SK-N-MC (cell line): Measurements from ENCODE around the gene KARS1.
A peak's percentile ranks its signal among the peaks of the same experiment; 100 is the strongest.

Experiments
- DNase-seq: peaks from one replicate; pipeline ENCODE4 v3.0.0-alpha.2; 2011; ENCODE audit warnings: low read depth, low spot score
- H3K27ac ChIP-seq: fragments of 200-600 bp; sonication (generic); 2 replicates; pipeline ENCODE4 v1.5.1; 2016; ENCODE audit warnings: mixed run types
- H3K36me3 ChIP-seq: fragments of 200-600 bp; sonication (generic); 2 replicates; pipeline ENCODE4 v1.6.1; 2017; ENCODE audit warnings: antibody characterized with exemption, low read length, mixed read lengths; ENCODE audit not compliant: insufficient read depth
- H3K4me3 ChIP-seq: fragments of 200-600 bp; sonication (generic); 2 replicates; pipeline ENCODE4 v1.5.1; 2016
- H3K9ac ChIP-seq: fragments of 200-600 bp; sonication (generic); 2 replicates; pipeline ENCODE4 v1.8.0; 2017; ENCODE audit warnings: mixed run types, mixed read lengths; ENCODE audit not compliant: insufficient read length
- H3K9me3 ChIP-seq: fragments of 200-600 bp; sonication (generic); 2 replicates; pipeline ENCODE4 v1.6.1; 2017; ENCODE audit warnings: low read depth, mild to moderate bottlenecking, antibody characterized with exemption, low read length, moderate library complexity, mixed read lengths
- EZH2 ChIP-seq: fragments of 200-600 bp; sonication (generic); IDR thresholded peaks from one replicate; pipeline ENCODE4 v1.6.1; 2017; ENCODE audit warnings: antibody characterized with exemption
- FOXP2 ChIP-seq: optimal IDR thresholded peaks from 2 replicates; pipeline ENCODE3; 2011; ENCODE audit warnings: mild to moderate bottlenecking, moderate library complexity; ENCODE audit not compliant: insufficient read depth; ENCODE audit errors: extremely low read length, control extremely low read depth
- POLR2AphosphoS5 ChIP-seq: IDR thresholded peaks from 2 replicates; pipeline ENCODE4 v1.6.1; 2012; ENCODE audit warnings: mild to moderate bottlenecking, low read depth, low read length, borderline replicate concordance

KARS1 gene

GRCh38 chr16:75658175-75658574, 10.7 kb upstream of the KARS1 start:
- H3K9ac ChIP-seq = no peak overlapping the region
- peaks cover 31% of the 10 kb centered on the region for H3K36me3 ChIP-seq
- no peak overlapping the region for H3K27ac ChIP-seq
- TF ChIP-seq EZH2 (no peak), POLR2AphosphoS5 (no peak), FOXP2 (no peak)
- DNase-seq = no peak
- H3K9me3 ChIP-seq = no peaks in the 10 kb centered on the region
- no peak overlapping the region for H3K4me3 ChIP-seq

- no peak overlapping the region for H3K4me3 ChIP-seq
- H3K9me3 ChIP-seq = no peaks in the 10 kb centered on the region
- H3K36me3 ChIP-seq = peaks cover 31% of the 10 kb centered on the region
- no peak for DNase-seq
- TF ChIP-seq EZH2 = no peak
- TF ChIP-seq FOXP2 = no peak
- TF ChIP-seq POLR2AphosphoS5 = no peak
- no peak overlapping the region for H3K27ac ChIP-seq
- H3K9ac ChIP-seq = no peak overlapping the region
Measured at GRCh38 chr16:75653922-75654321, 6.5 kb upstream of the KARS1 start.

GRCh38 chr16:75648265-75649076, 1.0 kb upstream of the KARS1 start:
- TF ChIP-seq POLR2AphosphoS5 = no peak; the same call in 1 of the 2 replicates
- no peak for TF ChIP-seq FOXP2
- TF ChIP-seq EZH2 = no peak
- no peaks in the 10 kb centered on the region for H3K9me3 ChIP-seq
- peak overlapping the region; percentile 89 for H3K4me3 ChIP-seq
- peak overlapping the region; percentile 84 for H3K27ac ChIP-seq
- H3K36me3 ChIP-seq = peaks cover 19% of the 10 kb centered on the region; the same call in 1 of the 2 replicates
- no peak for DNase-seq
- H3K9ac ChIP-seq = peak overlapping the region; percentile 89

- Histone ChIP-seq H3K4me3 (peak overlapping the region; percentile 89), H3K9ac (peak overlapping the region; percentile 92), H3K27ac (peak overlapping the region; percentile 19; the same call in 1 of the 2 replicates), H3K36me3 (peaks cover 25% of the 10 kb centered on the region; the same call in 1 of the 2 replicates), H3K9me3 (no peaks in the 10 kb centered on the region)
- TF ChIP-seq POLR2AphosphoS5 (no peak), FOXP2 (no peak), EZH2 (no peak)
- DNase-seq = no peak
Measured at GRCh38 chr16:75647112-75647491, 363 bp downstream of the KARS1 start.

- TF ChIP-seq POLR2AphosphoS5 = no peak
- Histone ChIP-seq H3K9ac (no peak overlapping the region), H3K27ac (no peak overlapping the region), H3K9me3 (no peaks in the 10 kb centered on the region), H3K4me3 (no peak overlapping the region), H3K36me3 (peaks cover 46% of the 10 kb centered on the region; the same call in 1 of the 2 replicates)
- DNase-seq = no peak
Measured at GRCh38 chr16:75644240-75645012, 3.0 kb downstream of the KARS1 start.

- Histone ChIP-seq H3K9ac (no peak overlapping the region), H3K36me3 (peaks cover 56% of the 10 kb centered on the region), H3K27ac (no peak overlapping the region), H3K4me3 (no peak overlapping the region), H3K9me3 (no peaks in the 10 kb centered on the region)
- no peak for DNase-seq
- no peak for TF ChIP-seq FOXP2
- no peak for TF ChIP-seq EZH2
- no peak for TF ChIP-seq POLR2AphosphoS5
Measured at GRCh38 chr16:75640598-75640997, 6.9 kb downstream of the KARS1 start.

- TF ChIP-seq FOXP2 = no peak
- no peak for TF ChIP-seq EZH2
- TF ChIP-seq POLR2AphosphoS5 = no peak
- DNase-seq = no peak
- Histone ChIP-seq H3K27ac (no peak overlapping the region), H3K9me3 (no peaks in the 10 kb centered on the region), H3K36me3 (peaks cover 59% of the 10 kb centered on the region), H3K9ac (no peak overlapping the region), H3K4me3 (no peak overlapping the region)
Measured at GRCh38 chr16:75635036-75635435, 12.4 kb downstream of the KARS1 start.

- no peaks in the 10 kb centered on the region for H3K9me3 ChIP-seq
- DNase-seq = no peak
- TF ChIP-seq EZH2 = no peak
- TF ChIP-seq FOXP2 = no peak
- no peak for TF ChIP-seq POLR2AphosphoS5
- H3K36me3 ChIP-seq = peaks cover 67% of the 10 kb centered on the region
- no peak overlapping the region for H3K27ac ChIP-seq
- H3K9ac ChIP-seq = no peak overlapping the region
- no peak overlapping the region for H3K4me3 ChIP-seq
Measured at GRCh38 chr16:75632857-75633256, 14.6 kb downstream of the KARS1 start.
